Keratinocyte (primary cell): ENCODE results near the gene AGAP1. TPM values are rescaled to one million over a fixed set of nuclear protein-coding genes. Genes with fewer than 3 reads are reported as not detected.

Source experiments
- DNase-seq: peaks from one replicate; pipeline ENCODE4 v3.0.0-alpha.2; 2011; ENCODE audit warnings: low read depth, missing footprints, low spot score
- FAIRE-seq: peaks from 2 replicates; lab custom pipeline; 2011; peaks lifted over from hg19 to GRCh38; lab: Jason Lieb, UNC
- H2AFZ ChIP-seq: 2 replicates; pipeline ENCODE4 v1.6.0; 2012; ENCODE audit warnings: low read length, control low read depth, inconsistent platforms; ENCODE audit not compliant: control insufficient read depth
- H3K27ac ChIP-seq: 2 replicates; pipeline ENCODE4 v1.5.1; 2011; ENCODE audit warnings: low read length; ENCODE audit not compliant: control insufficient read depth, insufficient read depth
- H3K27me3 ChIP-seq: 3 replicates; pipeline ENCODE4 v1.6.0; 2011; ENCODE audit warnings: low read length; ENCODE audit not compliant: control insufficient read depth, insufficient read depth; ENCODE audit errors: extremely low read depth
- H3K36me3 ChIP-seq, 2 experiments: 2 replicates in 1 of 2; 3 replicates in 1 of 2; pipeline ENCODE4 v1.5.1; 2011; ENCODE audit warnings: low read length in 2 of 2, mild to moderate bottlenecking in 1 of 2; ENCODE audit not compliant: control insufficient read depth in 2 of 2, insufficient read depth in 2 of 2; ENCODE audit errors: extremely low read depth in 1 of 2
- H3K4me1 ChIP-seq: 3 replicates; pipeline ENCODE4 v1.5.1; 2011; ENCODE audit warnings: low read length; ENCODE audit not compliant: control insufficient read depth, insufficient read depth; ENCODE audit errors: extremely low read depth
- H3K4me2 ChIP-seq: 3 replicates; pipeline ENCODE4 v1.6.0; 2011; ENCODE audit warnings: low read depth, low read length; ENCODE audit not compliant: control insufficient read depth, insufficient read depth; ENCODE audit errors: extremely low read depth
- H3K4me3 ChIP-seq, 3 experiments: fragments of 200-600 bp in 1 of 3; sonication (generic) in 1 of 3; 2 replicates in 2 of 3; 3 replicates in 1 of 3; pipeline ENCODE4 v1.5.1; 2011 to 2016; ENCODE audit warnings: low read length in 3 of 3, mild to moderate bottlenecking in 3 of 3, control low read depth in 2 of 3, inconsistent platforms in 1 of 3, low read depth in 1 of 3, mixed read lengths in 1 of 3, mixed run types in 1 of 3, moderate library complexity in 1 of 3; ENCODE audit not compliant: control insufficient read depth in 2 of 3, insufficient read depth in 2 of 3; ENCODE audit errors: extremely low read depth in 1 of 3
- H3K79me2 ChIP-seq: 2 replicates; pipeline ENCODE4 v1.6.0; 2012; ENCODE audit warnings: low read length; ENCODE audit not compliant: control insufficient read depth, insufficient read depth
- H3K9ac ChIP-seq: 3 replicates; pipeline ENCODE4 v1.6.0; 2011; ENCODE audit warnings: low read length; ENCODE audit not compliant: control insufficient read depth, insufficient read depth; ENCODE audit errors: extremely low read depth
- H3K9me1 ChIP-seq: 3 replicates; pipeline ENCODE4 v1.6.0; 2011; ENCODE audit warnings: low read length; ENCODE audit not compliant: control insufficient read depth, insufficient read depth; ENCODE audit errors: extremely low read depth
- H3K9me3 ChIP-seq: 2 replicates; pipeline ENCODE4 v1.5.1; 2012; ENCODE audit warnings: low read depth, low read length; ENCODE audit not compliant: control insufficient read depth
- H4K20me1 ChIP-seq: 3 replicates; pipeline ENCODE4 v1.6.0; 2011; ENCODE audit warnings: low read length; ENCODE audit not compliant: control insufficient read depth, insufficient read depth; ENCODE audit errors: extremely low read depth
- CTCF ChIP-seq, 3 experiments: IDR thresholded peaks in 1 of 3; conservative IDR thresholded peaks in 1 of 3; optimal IDR thresholded peaks in 1 of 3; 2 replicates in 2 of 3; 3 replicates in 1 of 3; pipeline versions ENCODE3 to v1.5.1; 2011; ENCODE audit warnings: low read length in 3 of 3, mild to moderate bottlenecking in 3 of 3, moderate library complexity in 2 of 3, control low read depth in 1 of 3, inconsistent platforms in 1 of 3; ENCODE audit not compliant: insufficient read depth in 2 of 3; ENCODE audit errors: extremely low read depth in 1 of 3
- EZH2 ChIP-seq: IDR thresholded peaks from one replicate; pipeline ENCODE4 v1.6.1; 2012; ENCODE audit warnings: inconsistent platforms, mild to moderate bottlenecking, low read length, moderate library complexity
- dilution Hi-C: fragments of 300-500 bp; cut with MboI; formaldehyde crosslinking; loops from one replicate; pipeline ENCODE4 v1.7.0; 2020; ENCODE audit warnings: low sequenced_read_pairs; ENCODE audit not compliant: extremely low pct_ligation_motif_present
- polyA plus RNA-seq, 5 experiments: library from polyadenylated mRNA; depleted of rRNA in 3 of 5; stranded (reverse) in 3 of 5; stranded (forward) in 1 of 5; unstranded in 1 of 5; fragments of >200 nt; gene quantifications; 1 replicate in 1 of 5; 2 replicates in 3 of 5; 3 replicates in 1 of 5; pipeline versions ENCODE4 v1.2.1 to v1.2.3, GENCODE V29; 2011 to 2012; ENCODE audit warnings: missing spikeins in 2 of 5, low read depth in 1 of 5, low replicate concordance in 1 of 5

AGAP1 gene
- polyA plus RNA-seq, 1 donor (not counting 4 experiments of a cell fraction or from before 2014, with no cell fraction given) = 12.6 TPM

GRCh38 chr2:235647877-235648276 is 154.0 kb downstream of the AGAP1 start:
- Histone ChIP-seq H3K9me1 (no peaks in the 10 kb centered on the region), H3K4me2 (no peak overlapping the region), H3K27ac (no peak overlapping the region), H4K20me1 (no peaks in the 10 kb centered on the region), H2AFZ (no peak overlapping the region), H3K4me1 (no peaks in the 10 kb centered on the region), H3K9me3 (no peaks in the 10 kb centered on the region), H3K4me3 (no peak overlapping the region), H3K9ac (no peak overlapping the region), H3K79me2 (no peaks in the 10 kb centered on the region), H3K36me3 (no peaks in the 10 kb centered on the region), H3K27me3 (no peaks in the 10 kb centered on the region)
- FAIRE-seq (no peak), DNase-seq (no peak)
- dilution Hi-C loops = no loop called here
- no peak for TF ChIP-seq EZH2
- no peak for TF ChIP-seq CTCF (optimal IDR thresholded peaks at IDR 0.05 in 1 of 3, IDR thresholded peaks at IDR 0.05 in 1 of 3, conservative IDR thresholded peaks at IDR 0.05 in 1 of 3; ENCODE audit: extremely low read depth in 1 of 3, insufficient read depth in 2 of 3, low read length in 3 of 3)

GRCh38 chr2:235649418-235649817 is 155.6 kb downstream of the AGAP1 start:
- Histone ChIP-seq H3K4me2 (no peak overlapping the region), H3K27me3 (no peaks in the 10 kb centered on the region), H3K9ac (no peak overlapping the region), H2AFZ (no peak overlapping the region), H3K4me3 (no peak overlapping the region), H3K79me2 (no peaks in the 10 kb centered on the region), H3K9me1 (no peaks in the 10 kb centered on the region), H3K9me3 (no peaks in the 10 kb centered on the region), H3K4me1 (no peaks in the 10 kb centered on the region), H4K20me1 (peaks cover 3% of the 10 kb centered on the region), H3K36me3 (no peaks in the 10 kb centered on the region), H3K27ac (no peak overlapping the region)
- FAIRE-seq (no peak), DNase-seq (no peak)
- TF ChIP-seq CTCF (optimal IDR thresholded peaks at IDR 0.05 in 1 of 3, IDR thresholded peaks at IDR 0.05 in 1 of 3, conservative IDR thresholded peaks at IDR 0.05 in 1 of 3; ENCODE audit: extremely low read depth in 1 of 3, insufficient read depth in 2 of 3, low read length in 3 of 3) (no peak), EZH2 (no peak)
- dilution Hi-C loops = no loop called here
